PC-3 (cell line): Measurements from ENCODE around the gene BIRC6. TPM values are rescaled to one million over a fixed set of nuclear protein-coding genes. Genes with fewer than 3 reads are reported as not detected.

ENCODE experiments used
- ATAC-seq: fragments of 200-7000 bp; cut with Tn5 transposase; 2 replicates; pipeline ENCODE4 v1.9.1; 2020; ENCODE audit warnings: mild to moderate bottlenecking, moderate library complexity
- BruUV-seq: library from RNA; stranded (reverse); fragments of 400-500 nt; replicated peaks from 2 replicates; lab custom pipeline; 2021; lab: Mats Ljungman, UMichigan
- CTCF ChIA-PET: fragments of 300-600 bp; sonication (Branson Sonifier 250); formaldehyde crosslinking; loops from one replicate; lab custom pipeline; 2022; ENCODE audit warnings: antibody characterized with exemption; lab: Charles Lee
- POLR2A ChIA-PET: fragments of 300-600 bp; sonication (Branson Sonifier 250); formaldehyde crosslinking; loops from one replicate; lab custom pipeline; 2022; ENCODE audit warnings: antibody characterized with exemption; ENCODE audit not compliant: unreplicated experiment; lab: Charles Lee
- DNase-seq: peaks from one replicate; pipeline ENCODE4 v3.0.0-alpha.2; 2015
- H2AFZ ChIP-seq: fragments of 300-600 bp; sonication (generic); 2 replicates; pipeline ENCODE4 v1.6.0; 2016; ENCODE audit warnings: antibody characterized with exemption, low read length
- H3F3A ChIP-seq: fragments of 300-600 bp; sonication (generic); one replicate; pipeline ENCODE4 v1.6.0; 2017; ENCODE audit warnings: antibody characterized with exemption, low read length, control low read depth, mild to moderate bottlenecking; ENCODE audit not compliant: unreplicated experiment
- H3K27ac ChIP-seq: fragments of 300-600 bp; sonication (generic); 2 replicates; pipeline ENCODE4 v1.5.1; 2016; ENCODE audit warnings: mild to moderate bottlenecking, low read length
- H3K27me3 ChIP-seq: fragments of 300-600 bp; sonication (generic); 2 replicates; pipeline ENCODE4 v1.6.1; 2016; ENCODE audit warnings: low read length, mixed read lengths
- H3K36me3 ChIP-seq: fragments of 300-600 bp; sonication (generic); 2 replicates; pipeline ENCODE4 v1.6.1; 2016; ENCODE audit warnings: low read depth, mixed run types, low read length, mixed read lengths
- H3K4me1 ChIP-seq: fragments of 300-600 bp; sonication (generic); 2 replicates; pipeline ENCODE4 v1.5.1; 2016; ENCODE audit warnings: low read length; ENCODE audit not compliant: insufficient read depth
- H3K4me2 ChIP-seq: fragments of 300-600 bp; sonication (generic); 2 replicates; pipeline ENCODE4 v1.6.0; 2016; ENCODE audit warnings: low read length
- H3K4me3 ChIP-seq: fragments of 300-600 bp; sonication (generic); 2 replicates; pipeline ENCODE4 v1.5.1; 2016; ENCODE audit warnings: mild to moderate bottlenecking, low read length, mixed read lengths
- H3K79me2 ChIP-seq: fragments of 300-600 bp; sonication (generic); 2 replicates; pipeline ENCODE4 v1.6.1; 2017; ENCODE audit warnings: low read length, mixed read lengths
- H3K9ac ChIP-seq: fragments of 300-600 bp; sonication (generic); 2 replicates; pipeline ENCODE4 v1.6.0; 2016; ENCODE audit warnings: mild to moderate bottlenecking, low read length
- H3K9me2 ChIP-seq: fragments of 300-600 bp; sonication (generic); replicated peaks from 2 replicates; pipeline ENCODE4 v1.6.1; 2016; ENCODE audit warnings: mixed run types, low read length, mixed read lengths
- H3K9me3 ChIP-seq: fragments of 300-600 bp; sonication (generic); 2 replicates; pipeline ENCODE4 v1.6.1; 2016; ENCODE audit warnings: low read length, mixed read lengths
- H4K20me1 ChIP-seq: fragments of 300-600 bp; sonication (generic); 2 replicates; pipeline ENCODE4 v1.6.1; 2016; ENCODE audit warnings: low read length, mixed read lengths
- CTCF ChIP-seq: fragments of 300-600 bp; sonication (generic); conservative IDR thresholded peaks from 2 replicates; pipeline ENCODE4 v1.5.1; 2017; ENCODE audit warnings: antibody characterized with exemption, low read depth, mild to moderate bottlenecking, low read length
- EZH2 ChIP-seq: fragments of 300-600 bp; sonication (generic); IDR thresholded peaks from one replicate; pipeline ENCODE4 v1.6.1; 2017; ENCODE audit warnings: antibody characterized with exemption, mild to moderate bottlenecking, low read length; ENCODE audit not compliant: unreplicated experiment
- EZH2phosphoT487 ChIP-seq: fragments of 300-600 bp; sonication (generic); IDR thresholded peaks from 2 replicates; pipeline ENCODE4 v1.6.1; 2018; ENCODE audit warnings: mild to moderate bottlenecking, antibody characterized with exemption, low read length, borderline replicate concordance
- intact Hi-C: fragments of 100-400 bp; cut with micrococcal nuclease; formaldehyde crosslinking; loops from 2 replicates; pipeline ENCODE4 v1.9.0; 2023
- total RNA-seq: library from RNA; depleted of rRNA; stranded (reverse); fragments of >200 nt; gene quantifications from 2 replicates; pipeline ENCODE4 v1.2.3, GENCODE V29; 2014

Gene BIRC6
- total RNA-seq, 1 experiment from 2014 or later: 74.7 TPM

GRCh38 chr2:32611366-32611765 is 254.5 kb downstream of the BIRC6 start:
- no peaks in the 10 kb centered on the region for H3K4me1 ChIP-seq
- no peak overlapping the region for H2AFZ ChIP-seq
- H3K4me3 ChIP-seq: no peak overlapping the region
- H3K9me2 ChIP-seq: no peaks in the 10 kb centered on the region
- no peak for ATAC-seq
- no peaks in the 10 kb centered on the region for H3K79me2 ChIP-seq
- no peaks in the 10 kb centered on the region for H4K20me1 ChIP-seq
- H3K27me3 ChIP-seq: no peaks in the 10 kb centered on the region
- ChIA-PET CTCF (no interaction called here), POLR2A (no interaction called here)
- no peak overlapping the region for H3K9ac ChIP-seq
- no peak overlapping the region for H3K4me2 ChIP-seq
- TF ChIP-seq CTCF (no peak), EZH2 (no peak), EZH2phosphoT487 (no peak)
- DNase-seq: no peak
- peaks cover 21% of the 10 kb centered on the region for H3K36me3 ChIP-seq
- H3K27ac ChIP-seq: no peak overlapping the region
- BruUV-seq: no TSS peak
- H3F3A ChIP-seq: no peaks in the 10 kb centered on the region
- H3K9me3 ChIP-seq: no peaks in the 10 kb centered on the region
- intact Hi-C loops: no loop called here

GRCh38 chr2:32611771-32612170 is 254.9 kb downstream of the BIRC6 start:
- Histone ChIP-seq H3K4me3 (no peak overlapping the region), H2AFZ (no peak overlapping the region), H3F3A (no peaks in the 10 kb centered on the region), H3K79me2 (no peaks in the 10 kb centered on the region), H3K27ac (no peak overlapping the region), H3K9me2 (no peaks in the 10 kb centered on the region), H3K36me3 (peaks cover 21% of the 10 kb centered on the region), H3K4me2 (no peak overlapping the region), H3K9ac (no peak overlapping the region), H3K27me3 (no peaks in the 10 kb centered on the region), H3K4me1 (no peaks in the 10 kb centered on the region), H4K20me1 (no peaks in the 10 kb centered on the region), H3K9me3 (no peaks in the 10 kb centered on the region)
- CTCF ChIA-PET: no interaction called here
- BruUV-seq: no TSS peak
- DNase-seq (no peak), ATAC-seq (no peak)
- intact Hi-C loops: no loop called here
- TF ChIP-seq CTCF (no peak), EZH2 (no peak)
- POLR2A ChIA-PET: no interaction called here

GRCh38 chr2:32614084-32614483 is 257.3 kb downstream of the BIRC6 start:
- Histone ChIP-seq H3K9me2 (no peaks in the 10 kb centered on the region), H3K27ac (no peak overlapping the region), H3F3A (no peaks in the 10 kb centered on the region), H3K4me2 (no peak overlapping the region), H3K36me3 (peaks cover 33% of the 10 kb centered on the region), H3K4me1 (no peaks in the 10 kb centered on the region), H3K27me3 (no peaks in the 10 kb centered on the region), H3K79me2 (no peaks in the 10 kb centered on the region), H3K9ac (no peak overlapping the region), H4K20me1 (no peaks in the 10 kb centered on the region), H3K9me3 (no peaks in the 10 kb centered on the region), H2AFZ (no peak overlapping the region), H3K4me3 (no peak overlapping the region)
- DNase-seq (no peak), ATAC-seq (no peak)
- no TSS peak for BruUV-seq
- no peak for TF ChIP-seq EZH2phosphoT487
- TF ChIP-seq EZH2: no peak
- no peak for TF ChIP-seq CTCF
- intact Hi-C loops: no loop called here
- ChIA-PET POLR2A (no interaction called here), CTCF (no interaction called here)
